Neural progenitor cell (in vitro differentiated cells): ENCODE measurements around the gene HOXC9. TPM values are rescaled to one million over a fixed set of nuclear protein-coding genes. Genes with fewer than 3 reads are reported as not detected.

Experiments used
- DNase-seq: peaks from one replicate; pipeline ENCODE4 v3.0.0-alpha.2; 2016; ENCODE audit warnings: low spot score
- H2AFZ ChIP-seq: fragments of 200-600 bp; sonication (generic); replicated peaks from 2 replicates; pipeline ENCODE4 v1.6.1; 2016; ENCODE audit warnings: antibody characterized with exemption
- H3F3A ChIP-seq: fragments of 200-600 bp; sonication (generic); 2 replicates; pipeline ENCODE4 v1.6.1; 2016; ENCODE audit warnings: antibody characterized with exemption, low read depth
- H3K27ac ChIP-seq: fragments of 200-600 bp; sonication (generic); 2 replicates; pipeline ENCODE4 v1.5.1; 2016; ENCODE audit warnings: mild to moderate bottlenecking
- H3K27me3 ChIP-seq: fragments of 200-600 bp; sonication (generic); 2 replicates; pipeline ENCODE4 v1.6.1; 2016; ENCODE audit warnings: mild to moderate bottlenecking, moderate library complexity
- H3K36me3 ChIP-seq: fragments of 200-600 bp; sonication (generic); 2 replicates; pipeline ENCODE4 v1.5.1; 2016
- H3K4me1 ChIP-seq: fragments of 200-600 bp; sonication (generic); 2 replicates; pipeline ENCODE4 v1.6.1; 2016; ENCODE audit warnings: mixed run types
- H3K4me2 ChIP-seq: fragments of 200-600 bp; sonication (generic); 2 replicates; pipeline ENCODE4 v1.6.1; 2016
- H3K4me3 ChIP-seq: fragments of 200-600 bp; sonication (generic); 2 replicates; pipeline ENCODE4 v1.5.1; 2016
- H3K79me2 ChIP-seq: fragments of 200-600 bp; sonication (generic); 2 replicates; pipeline ENCODE4 v1.6.1; 2016; ENCODE audit warnings: low read depth
- H3K9ac ChIP-seq: fragments of 200-600 bp; sonication (generic); 2 replicates; pipeline ENCODE4 v1.6.1; 2016
- H3K9me3 ChIP-seq: fragments of 200-600 bp; sonication (generic); 2 replicates; pipeline ENCODE4 v1.5.1; 2016; ENCODE audit warnings: low read depth
- H4K20me1 ChIP-seq: fragments of 200-600 bp; sonication (generic); 2 replicates; pipeline ENCODE4 v1.6.1; 2016; ENCODE audit warnings: low read depth
- H3K27ac Mint-ChIP-seq: 3 replicates; pipeline ENCODE4 v1.8.0; 2021; ENCODE audit warnings: mixed read lengths
- H3K27me3 Mint-ChIP-seq: 2 replicates; pipeline ENCODE4 v1.8.0; 2022; ENCODE audit warnings: low read depth, mild to moderate bottlenecking, inconsistent platforms, moderate library complexity, mixed read lengths; ENCODE audit not compliant: insufficient read depth
- H3K36me3 Mint-ChIP-seq: 3 replicates; pipeline ENCODE4 v1.8.0; 2021; ENCODE audit warnings: mixed read lengths
- H3K4me1 Mint-ChIP-seq: 3 replicates; pipeline ENCODE4 v1.8.0; 2021; ENCODE audit warnings: mixed read lengths
- H3K4me3 Mint-ChIP-seq: 3 replicates; pipeline ENCODE4 v1.8.0; 2021; ENCODE audit warnings: mild to moderate bottlenecking, moderate library complexity, mixed read lengths
- H3K9me3 Mint-ChIP-seq: 3 replicates; pipeline ENCODE4 v1.8.0; 2020; ENCODE audit warnings: mixed read lengths
- CTCF ChIP-seq: fragments of 200-600 bp; sonication (generic); IDR thresholded peaks from 2 replicates; pipeline ENCODE4 v1.5.1; 2017; ENCODE audit warnings: antibody characterized with exemption, mild to moderate bottlenecking
- EZH2 ChIP-seq: fragments of 200-600 bp; sonication (generic); IDR thresholded peaks from 2 replicates; pipeline ENCODE4 v1.6.1; 2017; ENCODE audit warnings: antibody characterized with exemption, mild to moderate bottlenecking, moderate library complexity
- EZH2phosphoT487 ChIP-seq: fragments of 200-600 bp; sonication (generic); IDR thresholded peaks from 2 replicates; pipeline ENCODE4 v1.6.1; 2017; ENCODE audit warnings: antibody characterized with exemption
- total RNA-seq: library from RNA; depleted of rRNA; stranded (reverse); fragments of >200 nt; gene quantifications from 2 replicates; pipeline ENCODE4 v1.2.3, GENCODE V29; 2015; ENCODE audit warnings: low replicate concordance

HOXC9 gene
- total RNA-seq, 1 donor from 2014 or later: not detected

DNA sequence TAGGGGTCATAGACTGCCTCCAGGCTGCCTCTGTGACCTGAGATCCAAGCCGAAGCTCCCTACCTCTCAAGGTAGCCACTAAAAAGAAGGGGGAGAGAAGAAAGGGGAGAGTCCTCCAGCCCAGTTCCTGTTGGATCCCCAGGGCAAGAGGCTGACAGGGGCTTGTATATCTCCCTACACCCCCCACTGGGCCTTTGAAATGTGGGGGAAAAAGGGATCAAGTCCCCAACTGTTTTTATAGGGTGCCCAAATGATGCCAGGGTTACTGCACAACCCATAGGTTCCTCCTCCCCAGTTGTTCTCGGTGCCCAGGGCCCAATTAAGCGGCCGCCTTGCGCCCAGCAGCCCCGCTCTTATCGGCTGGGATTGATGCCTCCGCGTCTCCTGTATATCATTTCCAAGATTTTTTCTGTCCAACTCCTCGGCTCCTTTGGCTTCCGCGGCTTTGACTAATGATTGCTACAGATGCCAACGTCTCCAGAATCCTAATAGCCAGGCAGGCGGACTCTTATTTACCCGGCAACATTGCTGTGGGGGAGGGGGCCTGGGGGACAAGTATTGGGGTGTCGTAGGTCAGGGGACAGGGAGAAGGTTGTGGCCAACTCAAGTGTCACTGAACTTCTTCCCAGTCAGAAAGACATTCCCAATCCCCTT is 46.0 kb downstream of the HOXC9 start:
- H4K20me1 ChIP-seq: peaks cover 61% of the 10 kb centered on the region
- H3K27me3 ChIP-seq: peaks cover 100% of the 10 kb centered on the region
- Mint-ChIP-seq H3K4me3 (no peak overlapping the region), H3K27ac (no peak overlapping the region), H3K27me3 (peaks cover 96% of the 10 kb centered on the region), H3K9me3 (peaks cover 5% of the 10 kb centered on the region), H3K4me1 (no peaks in the 10 kb centered on the region), H3K36me3 (no peaks in the 10 kb centered on the region)
- no peak overlapping the region for H3K4me3 ChIP-seq
- DNase-seq: no peak
- no peaks in the 10 kb centered on the region for H3K4me1 ChIP-seq
- no peak overlapping the region for H3K27ac ChIP-seq
- no peaks in the 10 kb centered on the region for H3K79me2 ChIP-seq
- no peaks in the 10 kb centered on the region for H3K9me3 ChIP-seq
- no peak overlapping the region for H3K9ac ChIP-seq
- no peak overlapping the region for H3K4me2 ChIP-seq
- no peak overlapping the region for H2AFZ ChIP-seq
- no peaks in the 10 kb centered on the region for H3K36me3 ChIP-seq
- no peak for TF ChIP-seq CTCF
- no peak for TF ChIP-seq EZH2phosphoT487
- no peak for TF ChIP-seq EZH2
- no peaks in the 10 kb centered on the region for H3F3A ChIP-seq

GRCh38 chr12:54046809-54047159 is 46.8 kb downstream of the HOXC9 start:
- no peaks in the 10 kb centered on the region for H3K4me1 ChIP-seq
- H3K4me3 ChIP-seq: no peak overlapping the region
- no peak overlapping the region for H2AFZ ChIP-seq
- peaks cover 68% of the 10 kb centered on the region for H4K20me1 ChIP-seq
- Mint-ChIP-seq H3K4me1 (no peaks in the 10 kb centered on the region), H3K9me3 (peaks cover 5% of the 10 kb centered on the region), H3K36me3 (no peaks in the 10 kb centered on the region), H3K27ac (no peak overlapping the region), H3K4me3 (no peak overlapping the region), H3K27me3 (peaks cover 95% of the 10 kb centered on the region)
- TF ChIP-seq EZH2phosphoT487 (no peak), CTCF (no peak), EZH2 (no peak)
- no peak overlapping the region for H3K4me2 ChIP-seq
- no peaks in the 10 kb centered on the region for H3K79me2 ChIP-seq
- no peaks in the 10 kb centered on the region for H3K36me3 ChIP-seq
- DNase-seq: no peak
- no peak overlapping the region for H3K9ac ChIP-seq
- H3F3A ChIP-seq: no peaks in the 10 kb centered on the region
- peaks cover 100% of the 10 kb centered on the region for H3K27me3 ChIP-seq
- no peaks in the 10 kb centered on the region for H3K9me3 ChIP-seq
- H3K27ac ChIP-seq: no peak overlapping the region

GRCh38 chr12:54047160-54047963 is 47.4 kb downstream of the HOXC9 start:
- Histone ChIP-seq H3K27me3 (peaks cover 100% of the 10 kb centered on the region), H3K9ac (no peak overlapping the region), H3K27ac (no peak overlapping the region), H3K36me3 (no peaks in the 10 kb centered on the region), H3K4me1 (no peaks in the 10 kb centered on the region), H3F3A (no peaks in the 10 kb centered on the region), H4K20me1 (peaks cover 70% of the 10 kb centered on the region), H2AFZ (no peak overlapping the region), H3K9me3 (no peaks in the 10 kb centered on the region), H3K4me3 (no peak overlapping the region), H3K79me2 (no peaks in the 10 kb centered on the region), H3K4me2 (no peak overlapping the region)
- Mint-ChIP-seq H3K27ac (no peak overlapping the region), H3K4me3 (no peak overlapping the region), H3K36me3 (no peaks in the 10 kb centered on the region), H3K9me3 (peaks cover 5% of the 10 kb centered on the region), H3K27me3 (peaks cover 95% of the 10 kb centered on the region), H3K4me1 (no peaks in the 10 kb centered on the region)
- peak; percentile 63 for DNase-seq
- peak; percentile 98 for TF ChIP-seq EZH2phosphoT487
- no peak for TF ChIP-seq CTCF
- TF ChIP-seq EZH2: peak; percentile 100
